ENCODE results near the gene CHST13.
A peak's percentile ranks its signal among the peaks of the same experiment; 100 is the strongest.

GRCh38 chr3:126522363-126522788 is 1.6 kb upstream of the CHST13 start:
- TF ChIP-seq CTCF (IDR thresholded peaks at IDR 0.05) (peak; percentile 68 to 96 (median 91)), POLR2A (IDR thresholded peaks at IDR 0.05) (no peak)
